Lower leg skin (tissue), 4 donors: Measurements from ENCODE around the gene P3H3. TPM values are rescaled to one million over a fixed set of nuclear protein-coding genes. Genes with fewer than 3 reads are reported as not detected.
"Not testable (repeated sequence)": the region's sequence is repeated elsewhere in the genome, so short reads cannot be mapped to it uniquely, and the experiment has no call there.

Experiments used
- DNase-seq, 2 donors: peaks; one replicate each; pipeline ENCODE4 v3.0.0-alpha.2; 2019; ENCODE audit warnings: low spot score in 2 of 2
- H3K4me3 ChIP-seq: fragments of 200-600 bp; sonication (generic); 2 replicates; pipeline ENCODE4 v1.5.1; 2017; ENCODE audit warnings: mild to moderate bottlenecking, low read depth; ENCODE audit not compliant: poor library complexity, severe bottlenecking
- CTCF ChIP-seq, 3 donors: fragments of 450-650 bp; IDR thresholded peaks; one replicate each; pipeline ENCODE4 v1.5.1; 2016; ENCODE audit warnings: antibody characterized with exemption in 3 of 3, mild to moderate bottlenecking in 3 of 3, moderate library complexity in 2 of 3
- POLR2A ChIP-seq, 2 donors: fragments of 450-650 bp; IDR thresholded peaks; one replicate each; pipeline ENCODE4 v1.6.1; 2016 to 2017; ENCODE audit warnings: antibody characterized with exemption in 2 of 2, mild to moderate bottlenecking in 1 of 2, moderate library complexity in 1 of 2
- WGBS, 2 donors: methylation state at CpG; one replicate each; pipeline ENCODE4 v1.1.5; 2018; 5-methylcytosine and 5-hydroxymethylcytosine counted together
- intact Hi-C: fragments of 100-400 bp; cut with DNase I; formaldehyde crosslinking; loops from one replicate; pipeline ENCODE4 v1.15.0; 2023; ENCODE audit warnings: low total_unique reads
- total RNA-seq, 4 donors: library from RNA; depleted of rRNA; stranded (reverse); fragments of >200 nt; gene quantifications; one replicate each; pipeline ENCODE4 v1.1.0, GENCODE V29; 2016

P3H3 gene
- total RNA-seq, 4 donors from 2014 or later = 8.8 to 18.2 (median 11.8) TPM

GRCh38 chr12:6858799-6859198, 30.6 kb downstream of the P3H3 start:
- 94 to 96% methylated on average over 2 of the region's 2 CpGs for WGBS, 2 donors
- TF ChIP-seq POLR2A (IDR thresholded peaks at IDR 0.05) (no peak), CTCF (IDR thresholded peaks at IDR 0.05) (no peak)
- no peak overlapping the region for H3K4me3 ChIP-seq
- DNase-seq = no peak
- intact Hi-C loops = no loop called here

GRCh38 chr12:6860116-6860515, 31.9 kb downstream of the P3H3 start:
- H3K4me3 ChIP-seq = no peak overlapping the region
- WGBS, 2 donors = 94 to 96% methylated on average over 9 of the region's 9 CpGs
- no peak for TF ChIP-seq POLR2A (IDR thresholded peaks at IDR 0.05)
- TF ChIP-seq CTCF (IDR thresholded peaks at IDR 0.05) = no peak
- intact Hi-C loops = no loop called here
- no peak for DNase-seq

DNA sequence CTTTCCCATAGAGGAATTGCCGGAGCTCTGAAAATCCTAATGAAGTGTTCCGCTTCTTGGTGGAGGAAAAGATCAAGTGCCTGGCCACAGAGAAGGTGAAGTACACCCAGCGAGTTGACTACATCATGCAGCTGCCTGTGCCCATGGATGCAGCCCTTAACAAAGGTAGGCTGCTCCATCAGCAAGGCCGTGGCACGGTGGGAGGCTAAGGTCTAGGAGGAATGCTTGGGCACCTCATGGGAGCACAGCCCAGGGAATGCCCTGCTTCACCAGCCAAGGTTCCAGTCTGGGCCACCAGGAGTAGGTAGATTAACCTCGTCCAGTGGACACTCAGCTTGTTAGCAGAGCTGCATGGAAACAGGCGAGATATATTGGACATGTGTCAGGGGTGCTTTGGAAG, 32.7 kb downstream of the P3H3 start:
- DNase-seq = no peak
- WGBS, 2 donors = 93 to 99% methylated on average over 7 of the region's 7 CpGs
- H3K4me3 ChIP-seq = no peak overlapping the region
- intact Hi-C loops = no loop called here
- TF ChIP-seq POLR2A (IDR thresholded peaks at IDR 0.05) = no peak
- no peak for TF ChIP-seq CTCF (IDR thresholded peaks at IDR 0.05)

- WGBS, 2 donors = 91 to 95% methylated on average over 9 of the region's 9 CpGs
- TF ChIP-seq CTCF (IDR thresholded peaks at IDR 0.05) = no peak
- intact Hi-C loops = no loop called here
- H3K4me3 ChIP-seq = no peak overlapping the region
- DNase-seq = no peak
Observed at GRCh38 chr12:6861391-6861790, 33.2 kb downstream of the P3H3 start.

- no peak overlapping the region for H3K4me3 ChIP-seq
- intact Hi-C loops = no loop called here
- DNase-seq = no peak
- TF ChIP-seq POLR2A (IDR thresholded peaks at IDR 0.05) (no peak), CTCF (IDR thresholded peaks at IDR 0.05) (no peak)
- WGBS, 2 donors = 90 to 91% methylated on average over 11 of the region's 11 CpGs
Observed at GRCh38 chr12:6863033-6863432, 34.8 kb downstream of the P3H3 start.

- no peak for TF ChIP-seq CTCF (IDR thresholded peaks at IDR 0.05)
- DNase-seq = peak in 1 of 2 donors; percentile 83
- no peak overlapping the region for H3K4me3 ChIP-seq
- WGBS, 2 donors = 93 to 97% methylated on average over 15 to 16 of the region's 16 CpGs
- intact Hi-C loops = no loop called here
Observed at GRCh38 chr12:6863586-6864321, 35.5 kb downstream of the P3H3 start.

- intact Hi-C loops = not testable (repeated sequence)
- WGBS, 2 donors = 91 to 96% methylated on average over 5 of the region's 5 CpGs
Observed at GRCh38 chr12:6865307-6865706, 37.1 kb downstream of the P3H3 start.

More at GRCh38 chr12:6865307-6865706, 37.1 kb downstream of the P3H3 start:
- DNase-seq, H3K4me3 ChIP-seq: not testable (repeated sequence)
